Endodermal cell (in vitro differentiated cells): Measurements from ENCODE around the gene ARL8B. TPM values are rescaled to one million over a fixed set of nuclear protein-coding genes. Genes with fewer than 3 reads are reported as not detected.
"Not testable (repeated sequence)": the region's sequence is repeated elsewhere in the genome, so short reads cannot be mapped to it uniquely, and the experiment has no call there.

Experiments used
- DNase-seq: peaks from one replicate; pipeline ENCODE4 v3.0.0-alpha.2; 2017
- H3K27ac ChIP-seq: 2 replicates; pipeline ENCODE4 v1.5.1; 2013; ENCODE audit warnings: mild to moderate bottlenecking, low read depth, low read length, moderate library complexity
- H3K27me3 ChIP-seq: 2 replicates; pipeline ENCODE4 v1.6.1; 2013; ENCODE audit warnings: mild to moderate bottlenecking, low read length, moderate library complexity; ENCODE audit not compliant: insufficient read depth, control insufficient read depth, poor library complexity, severe bottlenecking
- H3K36me3 ChIP-seq: 2 replicates; pipeline ENCODE4 v1.7.0; 2013; ENCODE audit warnings: mild to moderate bottlenecking, low read length, moderate library complexity; ENCODE audit not compliant: control insufficient read depth, insufficient read depth
- H3K4me1 ChIP-seq: one replicate; pipeline ENCODE4 v1.7.0; 2013; ENCODE audit warnings: low read length; ENCODE audit not compliant: control insufficient read depth, insufficient read depth
- H3K4me3 ChIP-seq: 2 replicates; pipeline ENCODE4 v1.5.1; 2013; ENCODE audit warnings: mild to moderate bottlenecking, low read length, moderate library complexity
- H3K9ac ChIP-seq: 2 replicates; pipeline ENCODE4 v1.6.1; 2013; ENCODE audit warnings: mild to moderate bottlenecking, low read length, moderate library complexity; ENCODE audit not compliant: poor library complexity, severe bottlenecking; ENCODE audit errors: extremely low read depth
- H3K9me3 ChIP-seq: 2 replicates; pipeline ENCODE4 v1.6.1; 2013; ENCODE audit warnings: mild to moderate bottlenecking, low read length, moderate library complexity; ENCODE audit not compliant: control insufficient read depth
- H3K27ac Mint-ChIP-seq: 2 replicates; pipeline ENCODE4 v1.8.0; 2020; ENCODE audit warnings: mixed read lengths
- H3K27me3 Mint-ChIP-seq: 2 replicates; pipeline ENCODE4 v1.8.0; 2021; ENCODE audit warnings: mild to moderate bottlenecking, mixed read lengths; ENCODE audit not compliant: insufficient read depth
- H3K36me3 Mint-ChIP-seq: 2 replicates; pipeline ENCODE4 v1.8.0; 2020; ENCODE audit warnings: low read depth, mixed read lengths
- H3K4me1 Mint-ChIP-seq: 2 replicates; pipeline ENCODE4 v1.8.0; 2020; ENCODE audit warnings: mixed read lengths
- H3K4me3 Mint-ChIP-seq: 2 replicates; pipeline ENCODE4 v1.8.0; 2020; ENCODE audit warnings: mild to moderate bottlenecking, moderate library complexity, mixed read lengths
- H3K9me3 Mint-ChIP-seq: 2 replicates; pipeline ENCODE4 v1.8.0; 2020; ENCODE audit warnings: mild to moderate bottlenecking, mixed read lengths
- WGBS, 2 experiments: methylation state at CpG; one replicate each; pipeline versions ENCODE4 v1.1.5 to v1.1.7; 2013; ENCODE audit warnings: missing lambda C conversion rate in 2 of 2, mixed read lengths in 1 of 2; ENCODE audit not compliant: insufficient coverage in 1 of 2, insufficient read length in 1 of 2; 5-methylcytosine and 5-hydroxymethylcytosine counted together
- total RNA-seq, 2 donors: library from RNA; stranded (reverse); fragmentation: NEBNext Ultra II Directional in 1 of 2; extraction: Animal tissue kit (Norgen Biotek cat#: 25700) in 1 of 2; gene quantifications; 2 replicates in 1 of 2; 3 replicates in 1 of 2; pipeline ENCODE4 v1.2.1, GENCODE V29; 2021
- TF ChIP-seq, protein P1 (sequence below): fragments of 200-600 bp; sonication (generic); conservative IDR thresholded peaks from 2 replicates; pipeline ENCODE4 v1.5.0; 2021; ENCODE audit warnings: antibody characterized with exemption, mild to moderate bottlenecking

The ARL8B gene
- total RNA-seq, 2 donors from 2014 or later, result 31.2 to 37.3 TPM

DNA sequence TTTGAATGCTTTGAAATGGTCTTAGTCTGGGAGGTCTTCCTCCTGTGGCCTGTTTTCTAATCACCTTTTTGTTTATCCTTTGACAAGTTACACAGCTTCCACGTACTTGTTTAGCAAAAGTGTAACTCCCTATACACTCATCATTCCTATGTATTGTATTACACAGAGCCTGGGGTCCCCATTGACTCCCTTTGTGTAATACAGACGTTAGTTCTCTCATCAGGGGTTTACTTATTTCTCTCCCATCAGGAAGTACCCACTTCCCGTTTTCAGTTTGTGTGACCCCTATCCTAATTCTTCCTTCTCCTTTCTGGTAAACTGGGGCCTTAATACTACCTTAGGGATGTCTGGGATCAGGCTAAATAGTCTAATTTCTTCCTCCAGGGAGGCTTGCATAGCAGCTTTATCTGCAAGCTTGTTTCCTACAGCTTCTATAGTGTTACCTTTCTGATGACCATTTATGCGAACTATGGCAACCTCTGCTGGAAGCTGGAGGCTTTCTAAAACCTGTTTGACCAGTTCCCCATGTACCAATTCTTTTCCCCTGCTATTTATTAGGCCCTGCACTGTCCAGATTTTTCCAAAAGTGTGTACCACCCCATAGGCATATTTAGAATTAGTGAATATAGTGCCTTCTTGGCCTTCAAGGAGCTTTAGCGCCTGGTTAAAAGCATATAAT, 22.4 kb downstream of the ARL8B start:
- no peak overlapping the region for H3K27ac Mint-ChIP-seq
- no peak for DNase-seq
- H3K27me3 Mint-ChIP-seq, result no peaks in the 10 kb centered on the region
- TF ChIP-seq, protein P1, sequence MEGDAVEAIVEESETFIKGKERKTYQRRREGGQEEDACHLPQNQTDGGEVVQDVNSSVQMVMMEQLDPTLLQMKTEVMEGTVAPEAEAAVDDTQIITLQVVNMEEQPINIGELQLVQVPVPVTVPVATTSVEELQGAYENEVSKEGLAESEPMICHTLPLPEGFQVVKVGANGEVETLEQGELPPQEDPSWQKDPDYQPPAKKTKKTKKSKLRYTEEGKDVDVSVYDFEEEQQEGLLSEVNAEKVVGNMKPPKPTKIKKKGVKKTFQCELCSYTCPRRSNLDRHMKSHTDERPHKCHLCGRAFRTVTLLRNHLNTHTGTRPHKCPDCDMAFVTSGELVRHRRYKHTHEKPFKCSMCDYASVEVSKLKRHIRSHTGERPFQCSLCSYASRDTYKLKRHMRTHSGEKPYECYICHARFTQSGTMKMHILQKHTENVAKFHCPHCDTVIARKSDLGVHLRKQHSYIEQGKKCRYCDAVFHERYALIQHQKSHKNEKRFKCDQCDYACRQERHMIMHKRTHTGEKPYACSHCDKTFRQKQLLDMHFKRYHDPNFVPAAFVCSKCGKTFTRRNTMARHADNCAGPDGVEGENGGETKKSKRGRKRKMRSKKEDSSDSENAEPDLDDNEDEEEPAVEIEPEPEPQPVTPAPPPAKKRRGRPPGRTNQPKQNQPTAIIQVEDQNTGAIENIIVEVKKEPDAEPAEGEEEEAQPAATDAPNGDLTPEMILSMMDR, result no peak
- Histone ChIP-seq H3K4me3 (peak overlapping the region; percentile 40), H3K36me3 (peaks cover 60% of the 10 kb centered on the region), H3K27ac (no peak overlapping the region), H3K4me1 (no peaks in the 10 kb centered on the region), H3K9me3 (peaks cover 62% of the 10 kb centered on the region), H3K27me3 (no peaks in the 10 kb centered on the region), H3K9ac (no peak overlapping the region)
- 95 to 100% methylated on average over 4 to 5 of the region's 5 CpGs for WGBS, 2 experiments
- H3K36me3 Mint-ChIP-seq, result peaks cover 84% of the 10 kb centered on the region
- H3K9me3 Mint-ChIP-seq, result peaks cover 64% of the 10 kb centered on the region
- no peaks in the 10 kb centered on the region for H3K4me1 Mint-ChIP-seq
- H3K4me3 Mint-ChIP-seq, result no peak overlapping the region

DNA sequence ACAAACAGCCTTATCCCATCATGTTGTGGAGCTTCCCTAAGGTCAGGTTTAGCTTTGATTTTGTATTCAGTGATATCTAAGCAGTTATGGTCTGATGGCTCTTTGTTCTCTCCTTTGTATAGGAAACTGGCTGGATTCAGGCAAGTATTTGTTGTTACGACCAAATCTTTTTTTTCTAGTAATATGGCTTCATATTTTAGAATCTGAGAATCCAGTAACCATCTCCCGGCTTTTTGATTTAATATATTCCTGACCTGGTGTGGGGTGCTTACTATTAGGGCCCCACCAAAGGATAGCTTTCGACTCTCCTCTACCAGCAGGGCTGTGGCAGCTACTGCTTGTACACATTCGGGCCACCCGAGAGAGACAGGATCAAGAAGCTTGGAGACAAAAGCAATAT, 23.0 kb downstream of the ARL8B start:
- Histone ChIP-seq H3K4me3 (no peak overlapping the region), H3K4me1 (no peaks in the 10 kb centered on the region), H3K36me3 (peaks cover 58% of the 10 kb centered on the region), H3K9ac (no peak overlapping the region), H3K27me3 (no peaks in the 10 kb centered on the region), H3K9me3 (peaks cover 62% of the 10 kb centered on the region), H3K27ac (no peak overlapping the region)
- WGBS, 2 experiments, result 95 to 97% methylated on average over 3 to 5 of the region's 5 CpGs
- Mint-ChIP-seq H3K4me1 (no peaks in the 10 kb centered on the region), H3K9me3 (peaks cover 64% of the 10 kb centered on the region), H3K36me3 (peaks cover 79% of the 10 kb centered on the region), H3K27ac (no peak overlapping the region), H3K4me3 (no peak overlapping the region), H3K27me3 (no peaks in the 10 kb centered on the region)
- DNase-seq, result no peak
- TF ChIP-seq, protein P1, result no peak

DNA sequence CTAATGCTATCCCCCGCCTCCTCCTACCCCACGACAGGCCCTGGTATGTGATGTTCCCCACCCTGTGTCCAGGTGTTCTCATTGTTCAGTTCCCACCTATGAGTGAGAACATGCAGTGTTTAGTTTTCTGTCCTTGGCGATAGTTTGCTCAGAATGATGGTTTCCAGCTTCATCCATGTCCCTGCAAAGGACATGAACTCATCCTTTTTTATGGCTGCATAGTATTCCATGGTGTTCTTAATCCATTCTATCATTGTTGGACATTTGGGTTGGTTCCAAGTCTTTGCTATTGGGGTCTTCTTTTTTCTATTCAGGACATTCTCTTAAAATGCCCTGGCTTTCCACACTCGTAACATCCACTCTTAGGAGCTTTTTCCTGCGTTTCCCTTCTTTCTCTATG, 25.1 kb downstream of the ARL8B start:
- WGBS, 2 experiments, result 78 to 86% methylated on average over 4 to 5 of the region's 5 CpGs
- not testable (repeated sequence) for H3K4me1 Mint-ChIP-seq, H3K27me3 ChIP-seq, H3K27me3 Mint-ChIP-seq, H3K4me1 ChIP-seq, H3K4me3 Mint-ChIP-seq, H3K27ac Mint-ChIP-seq, DNase-seq, H3K27ac ChIP-seq, H3K9ac ChIP-seq
- Histone ChIP-seq H3K4me3 (peak overlapping the region; percentile 29), H3K9me3 (peaks cover 54% of the 10 kb centered on the region), H3K36me3 (peaks cover 48% of the 10 kb centered on the region)
- Mint-ChIP-seq H3K36me3 (peaks cover 63% of the 10 kb centered on the region), H3K9me3 (peaks cover 54% of the 10 kb centered on the region)
